Immature natural killer cell (primary cell): Measurements from ENCODE around the gene TM9SF4. TPM values are rescaled to one million over a fixed set of nuclear protein-coding genes. Genes with fewer than 3 reads are reported as not detected.

ENCODE experiments used
- DNase-seq, 3 donors: peaks; one replicate each; pipeline ENCODE4 v3.0.0; 2022; ENCODE audit warnings: mixed read lengths in 1 of 3
- H3K27ac Mint-ChIP-seq, 6 donors: one replicate each; pipeline ENCODE4 v1.8.0; 2020; ENCODE audit warnings: mixed read lengths in 6 of 6, mild to moderate bottlenecking in 5 of 6, inconsistent platforms in 4 of 6, moderate library complexity in 3 of 6
- H3K27me3 Mint-ChIP-seq, 3 donors: one replicate each; pipeline ENCODE4 v1.8.0; 2020 to 2021; ENCODE audit warnings: low read depth in 3 of 3, mild to moderate bottlenecking in 3 of 3, mixed read lengths in 3 of 3, moderate library complexity in 3 of 3, inconsistent platforms in 1 of 3
- H3K36me3 Mint-ChIP-seq, 3 donors: one replicate each; pipeline ENCODE4 v1.8.0; 2020; ENCODE audit warnings: mixed read lengths in 3 of 3, inconsistent platforms in 2 of 3, mild to moderate bottlenecking in 2 of 3
- H3K4me1 Mint-ChIP-seq, 2 donors: one replicate each; pipeline ENCODE4 v1.8.0; 2020; ENCODE audit warnings: inconsistent platforms in 2 of 2, mild to moderate bottlenecking in 2 of 2, mixed read lengths in 2 of 2, moderate library complexity in 1 of 2
- H3K4me3 Mint-ChIP-seq, 5 donors: one replicate each; pipeline ENCODE4 v1.8.0; 2020; ENCODE audit warnings: mild to moderate bottlenecking in 5 of 5, mixed read lengths in 5 of 5, inconsistent platforms in 3 of 5, moderate library complexity in 3 of 5
- H3K9me3 Mint-ChIP-seq, 6 donors: one replicate each; pipeline ENCODE4 v1.8.0; 2020; ENCODE audit warnings: mild to moderate bottlenecking in 6 of 6, mixed read lengths in 6 of 6, inconsistent platforms in 4 of 6, moderate library complexity in 3 of 6
- polyA plus RNA-seq, 3 donors: library from polyadenylated mRNA; unstranded; fragments of 300-500 nt; fragmentation: Illumina TruSeq; gene quantifications; one replicate each; pipeline ENCODE4 v1.2.3, GENCODE V29; 2021

The TM9SF4 gene
- polyA plus RNA-seq, 3 donors from 2014 or later = 22.0 to 42.9 (median 38.5) TPM

- H3K9me3 Mint-ChIP-seq = peaks cover 0 to 1% (median 0%) of the 10 kb centered on the region in 6 donors
- H3K36me3 Mint-ChIP-seq = no peaks in the 10 kb centered on the region
- peaks cover 2 to 7% (median 4%) of the 10 kb centered on the region in 3 donors for H3K27me3 Mint-ChIP-seq
- H3K4me3 Mint-ChIP-seq = no peak overlapping the region
- no peak overlapping the region for H3K27ac Mint-ChIP-seq
- DNase-seq = no peak
- no peaks in the 10 kb centered on the region for H3K4me1 Mint-ChIP-seq
Observed at GRCh38 chr20:32078322-32078721, 31.2 kb upstream of the TM9SF4 start.

GRCh38 chr20:32078791-32079190 lies 30.7 kb upstream of the TM9SF4 start:
- Mint-ChIP-seq H3K27ac (no peak overlapping the region), H3K36me3 (no peaks in the 10 kb centered on the region), H3K4me3 (no peak overlapping the region), H3K9me3 (peaks cover 0 to 1% (median 0%) of the 10 kb centered on the region in 6 donors), H3K27me3 (peaks cover 2 to 9% (median 4%) of the 10 kb centered on the region in 3 donors), H3K4me1 (no peaks in the 10 kb centered on the region)
- DNase-seq = no peak

DNA sequence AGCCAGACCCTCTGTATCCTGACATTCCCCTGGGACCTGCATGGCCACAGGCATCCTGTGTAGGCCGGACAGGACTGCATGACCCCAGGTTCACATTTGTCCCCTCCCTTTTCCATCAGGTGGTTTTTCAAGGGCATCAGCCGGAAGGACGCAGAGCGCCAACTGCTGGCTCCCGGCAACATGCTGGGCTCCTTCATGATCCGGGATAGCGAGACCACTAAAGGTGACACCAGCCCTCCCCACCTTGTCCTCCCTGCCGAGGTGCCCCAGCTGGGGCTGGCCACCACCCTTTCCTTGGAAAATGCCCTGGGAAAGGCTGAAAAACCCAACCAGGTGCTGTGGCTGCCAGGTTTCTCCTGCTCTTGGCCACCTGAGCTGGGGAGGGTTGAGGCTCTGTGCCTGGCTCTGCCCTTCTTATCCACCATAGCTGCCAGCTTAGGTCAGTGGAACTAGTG lies 29.8 kb upstream of the TM9SF4 start:
- Mint-ChIP-seq H3K27ac (no peak overlapping the region), H3K4me1 (no peaks in the 10 kb centered on the region), H3K4me3 (no peak overlapping the region), H3K27me3 (peaks cover 2 to 9% (median 4%) of the 10 kb centered on the region in 3 donors), H3K9me3 (peaks cover 0 to 1% (median 0%) of the 10 kb centered on the region in 6 donors), H3K36me3 (no peaks in the 10 kb centered on the region)
- DNase-seq = no peak

GRCh38 chr20:32080783-32081182 lies 28.7 kb upstream of the TM9SF4 start:
- Mint-ChIP-seq H3K4me1 (no peaks in the 10 kb centered on the region), H3K9me3 (peaks cover 0 to 1% (median 0%) of the 10 kb centered on the region in 6 donors), H3K27me3 (peaks cover 4 to 13% (median 4%) of the 10 kb centered on the region in 3 donors), H3K36me3 (no peaks in the 10 kb centered on the region), H3K4me3 (no peak overlapping the region), H3K27ac (no peak overlapping the region)
- no peak for DNase-seq

- Mint-ChIP-seq H3K36me3 (no peaks in the 10 kb centered on the region), H3K4me3 (no peak overlapping the region), H3K9me3 (no peaks in the 10 kb centered on the region), H3K4me1 (no peaks in the 10 kb centered on the region), H3K27me3 (peaks cover 3 to 13% (median 4%) of the 10 kb centered on the region in 3 donors), H3K27ac (no peak overlapping the region)
- no peak for DNase-seq
Observed at GRCh38 chr20:32083469-32083868, 26.0 kb upstream of the TM9SF4 start.

DNA sequence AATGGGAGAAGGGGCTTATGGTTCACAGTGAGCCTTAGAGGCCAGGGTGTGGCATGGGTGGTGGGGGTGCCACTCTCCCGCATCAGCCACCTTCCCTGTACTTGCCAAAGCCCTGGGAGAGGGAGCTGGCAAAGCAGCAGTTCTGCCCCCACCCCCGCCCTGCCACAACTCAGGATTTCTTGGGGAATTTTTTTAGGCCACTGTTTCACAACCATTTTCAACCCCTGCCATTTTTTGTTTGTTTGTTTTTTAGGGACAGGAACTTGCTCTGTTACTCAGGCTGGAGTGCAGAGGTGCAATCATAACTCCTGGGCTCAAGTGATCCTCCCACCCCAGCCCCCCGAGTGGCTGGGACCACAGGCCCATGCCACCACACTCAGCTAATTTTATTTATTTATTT lies 22.4 kb upstream of the TM9SF4 start:
- Mint-ChIP-seq H3K27me3 (peaks cover 0 to 10% (median 4%) of the 10 kb centered on the region in 3 donors), H3K4me1 (no peaks in the 10 kb centered on the region), H3K36me3 (no peaks in the 10 kb centered on the region), H3K4me3 (no peak overlapping the region), H3K9me3 (no peaks in the 10 kb centered on the region), H3K27ac (no peak overlapping the region)
- no peak for DNase-seq

DNA sequence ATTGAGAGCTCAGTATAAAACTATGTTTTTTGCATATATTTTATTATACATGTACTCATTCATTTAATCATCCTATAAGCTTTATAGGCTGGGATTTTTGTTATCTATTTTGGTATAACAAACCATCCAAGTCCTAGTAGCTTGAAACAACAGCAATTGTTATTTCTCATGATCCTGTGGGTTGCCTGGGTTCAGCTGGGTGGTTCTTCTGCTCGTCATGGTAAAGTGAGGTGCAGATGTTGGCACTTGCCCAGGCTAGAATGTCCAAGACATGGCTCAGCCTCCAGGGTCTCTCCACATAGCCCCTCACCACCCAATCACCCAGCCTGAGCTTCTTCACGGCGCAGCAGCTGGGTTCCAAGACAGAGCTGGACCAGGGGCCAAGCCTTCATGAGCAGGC lies 20.8 kb upstream of the TM9SF4 start:
- Mint-ChIP-seq H3K9me3 (no peaks in the 10 kb centered on the region), H3K27ac (no peak overlapping the region), H3K4me1 (no peaks in the 10 kb centered on the region), H3K36me3 (no peaks in the 10 kb centered on the region), H3K4me3 (no peak overlapping the region), H3K27me3 (peaks cover 0 to 8% (median 2%) of the 10 kb centered on the region in 3 donors)
- no peak for DNase-seq

DNA sequence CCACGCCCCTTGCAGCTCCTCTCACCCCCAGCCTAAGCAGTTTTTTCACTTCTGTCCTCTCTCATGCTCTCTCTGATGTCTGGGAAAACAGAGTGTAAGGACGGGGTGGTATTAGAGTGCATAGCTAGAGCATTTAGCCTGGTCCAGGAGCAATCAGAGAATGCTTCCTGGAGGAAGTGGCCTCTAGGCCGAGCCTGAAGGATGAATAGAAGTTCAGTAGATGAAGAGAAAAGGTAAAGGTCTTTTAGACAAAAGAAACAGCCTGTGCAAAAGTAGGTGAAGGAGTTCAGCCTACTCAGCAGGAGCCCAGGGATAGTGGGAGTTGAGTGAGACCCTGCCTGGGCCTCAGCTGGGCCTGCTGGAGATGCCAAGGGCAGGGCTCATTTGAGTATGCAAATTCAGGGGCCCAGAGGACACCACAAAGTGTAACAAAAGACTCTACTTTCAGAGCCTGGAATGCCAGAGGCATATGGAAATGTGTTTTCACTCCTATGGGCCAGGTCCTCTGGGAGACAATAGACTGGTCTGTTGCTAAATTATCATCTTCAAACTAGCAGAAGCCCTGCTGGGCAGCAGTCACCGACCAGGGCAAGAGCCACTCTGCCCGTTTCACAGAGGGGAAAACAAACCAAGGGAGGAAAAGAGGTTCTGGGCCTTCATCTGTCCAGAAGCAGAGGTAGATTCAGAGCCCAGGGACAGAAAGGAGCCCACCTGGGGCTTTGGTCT lies 19.7 kb upstream of the TM9SF4 start:
- H3K4me1 Mint-ChIP-seq = no peaks in the 10 kb centered on the region
- H3K27ac Mint-ChIP-seq = no peak overlapping the region
- no peak overlapping the region for H3K4me3 Mint-ChIP-seq
- no peak for DNase-seq
- no peaks in the 10 kb centered on the region for H3K9me3 Mint-ChIP-seq
- no peaks in the 10 kb centered on the region for H3K36me3 Mint-ChIP-seq
- peaks cover 0 to 8% (median 2%) of the 10 kb centered on the region in 3 donors for H3K27me3 Mint-ChIP-seq

GRCh38 chr20:32091888-32092346 lies 17.6 kb upstream of the TM9SF4 start:
- H3K4me3 Mint-ChIP-seq = no peak overlapping the region
- no peaks in the 10 kb centered on the region for H3K36me3 Mint-ChIP-seq
- no peaks in the 10 kb centered on the region for H3K9me3 Mint-ChIP-seq
- peaks cover 0 to 4% (median 0%) of the 10 kb centered on the region in 3 donors for H3K27me3 Mint-ChIP-seq
- H3K4me1 Mint-ChIP-seq = no peaks in the 10 kb centered on the region
- H3K27ac Mint-ChIP-seq = no peak overlapping the region
- peak; percentile 39 to 56 (median 45) for DNase-seq

DNA sequence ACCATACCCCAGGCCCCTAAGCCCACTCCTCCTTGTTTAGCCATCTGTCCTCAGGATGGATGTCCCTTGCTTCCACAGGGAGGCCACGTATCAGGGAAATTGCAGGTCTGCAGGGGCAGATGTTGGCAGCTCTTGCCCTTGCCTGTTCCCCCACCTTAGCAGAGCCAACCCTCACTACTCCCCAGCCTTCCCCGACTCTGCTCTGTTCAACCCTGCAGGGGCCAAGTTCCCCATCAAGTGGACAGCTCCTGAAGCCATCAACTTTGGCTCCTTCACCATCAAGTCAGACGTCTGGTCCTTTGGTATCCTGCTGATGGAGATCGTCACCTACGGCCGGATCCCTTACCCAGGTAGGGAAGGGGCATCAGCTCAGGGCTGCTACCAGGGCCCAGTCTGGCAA lies 10.7 kb upstream of the TM9SF4 start:
- Mint-ChIP-seq H3K4me3 (no peak overlapping the region), H3K27ac (no peak overlapping the region), H3K36me3 (no peaks in the 10 kb centered on the region), H3K4me1 (no peaks in the 10 kb centered on the region), H3K9me3 (no peaks in the 10 kb centered on the region), H3K27me3 (peaks cover 4 to 12% (median 4%) of the 10 kb centered on the region in 3 donors)
- DNase-seq = no peak

DNA sequence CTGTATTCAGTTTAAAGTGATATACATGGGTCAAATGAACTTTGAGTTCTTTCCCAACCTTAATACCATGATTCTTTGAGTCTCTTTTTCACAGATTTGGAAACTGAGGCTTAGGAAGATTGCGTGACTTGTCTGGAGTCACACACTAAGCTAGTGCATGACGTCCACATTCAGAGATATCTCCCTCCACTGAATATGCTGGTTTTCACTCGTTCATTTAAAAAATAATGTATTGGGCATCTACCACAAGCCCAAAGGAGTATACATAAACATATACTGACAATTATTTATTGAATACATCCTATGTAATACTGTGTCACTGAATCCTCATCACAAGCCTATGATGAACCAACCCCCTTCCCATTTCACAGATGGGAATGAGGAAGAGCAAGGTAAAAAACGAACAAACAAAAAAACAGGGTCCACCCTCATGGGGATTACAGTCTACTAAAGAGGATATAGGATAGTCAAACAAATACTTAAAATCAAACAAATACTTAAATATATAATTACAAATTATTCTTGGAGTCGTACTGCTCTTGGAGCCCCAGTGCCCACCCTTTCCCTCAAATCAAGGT lies 611 bp upstream of the TM9SF4 start:
- DNase-seq = no peak
- H3K9me3 Mint-ChIP-seq = peaks cover 0 to 1% (median 0%) of the 10 kb centered on the region in 6 donors
- peaks cover 2 to 11% (median 8%) of the 10 kb centered on the region in 3 donors for H3K27me3 Mint-ChIP-seq
- H3K27ac Mint-ChIP-seq = peak overlapping the region in 5 of 6 donors; percentile 55 to 100 (median 99)
- peak overlapping the region; percentile 93 to 100 (median 96) for H3K4me3 Mint-ChIP-seq
- peaks cover 25 to 45% of the 10 kb centered on the region in 2 donors for H3K4me1 Mint-ChIP-seq
- H3K36me3 Mint-ChIP-seq = no peaks in the 10 kb centered on the region

GRCh38 chr20:32110173-32110704 lies 725 bp downstream of the TM9SF4 start:
- Mint-ChIP-seq H3K27ac (peak overlapping the region; percentile 98 to 100 (median 100)), H3K27me3 (peaks cover 2 to 11% (median 4%) of the 10 kb centered on the region in 3 donors), H3K9me3 (peaks cover 0 to 1% (median 0%) of the 10 kb centered on the region in 6 donors), H3K4me1 (peaks cover 35 to 51% of the 10 kb centered on the region in 2 donors), H3K4me3 (peak overlapping the region; percentile 93 to 100 (median 96)), H3K36me3 (no peaks in the 10 kb centered on the region)
- DNase-seq = no peak

- Mint-ChIP-seq H3K4me1 (peaks cover 37 to 55% of the 10 kb centered on the region in 2 donors), H3K27ac (peak overlapping the region; percentile 39 to 100 (median 98)), H3K36me3 (no peaks in the 10 kb centered on the region), H3K4me3 (peak overlapping the region; percentile 93 to 100 (median 96)), H3K9me3 (peaks cover 0 to 1% (median 0%) of the 10 kb centered on the region in 6 donors), H3K27me3 (peaks cover 2 to 11% (median 4%) of the 10 kb centered on the region in 3 donors)
- DNase-seq = no peak
Observed at GRCh38 chr20:32110727-32111126, 1.2 kb downstream of the TM9SF4 start.

GRCh38 chr20:32111156-32111686 lies 1.7 kb downstream of the TM9SF4 start:
- peak overlapping the region; percentile 93 to 100 (median 96) for H3K4me3 Mint-ChIP-seq
- DNase-seq = no peak
- peaks cover 0 to 1% (median 0%) of the 10 kb centered on the region in 6 donors for H3K9me3 Mint-ChIP-seq
- H3K27ac Mint-ChIP-seq = peak overlapping the region; percentile 39 to 100 (median 98)
- no peaks in the 10 kb centered on the region for H3K36me3 Mint-ChIP-seq
- H3K4me1 Mint-ChIP-seq = peaks cover 38 to 57% of the 10 kb centered on the region in 2 donors
- peaks cover 2 to 11% (median 4%) of the 10 kb centered on the region in 3 donors for H3K27me3 Mint-ChIP-seq
